GM23338 (cell line): Measurements from ENCODE around the gene HTR7. TPM values are rescaled to one million over a fixed set of nuclear protein-coding genes. Genes with fewer than 3 reads are reported as not detected.
A peak's percentile ranks its signal among the peaks of the same experiment; 100 is the strongest.

Experiments
- ATAC-seq: fragments of 200-7000 bp; cut with Tn5 transposase; 3 replicates; pipeline ENCODE4 v1.9.1; 2020
- DNase-seq: peaks from one replicate; pipeline ENCODE4 v3.0.0-alpha.2; 2015; ENCODE audit warnings: low spot score
- H2AFZ ChIP-seq: fragments of 200-600 bp; sonication (generic); 2 replicates; pipeline ENCODE4 v1.8.0; 2016; ENCODE audit warnings: antibody characterized with exemption, mild to moderate bottlenecking, moderate library complexity
- H3F3A ChIP-seq: fragments of 200-600 bp; sonication (generic); replicated peaks from 2 replicates; pipeline ENCODE4 v1.8.0; 2017; ENCODE audit warnings: antibody characterized with exemption, mixed run types, low read depth
- H3K27ac ChIP-seq: fragments of 200-600 bp; sonication (generic); 2 replicates; pipeline ENCODE4 v1.6.1; 2016; ENCODE audit warnings: low read depth
- H3K27me3 ChIP-seq: fragments of 200-600 bp; sonication (generic); 2 replicates; pipeline ENCODE4 v1.8.0; 2016; ENCODE audit warnings: mild to moderate bottlenecking, mixed run types, moderate library complexity; ENCODE audit not compliant: insufficient read depth
- H3K36me3 ChIP-seq: fragments of 200-600 bp; sonication (generic); 2 replicates; pipeline ENCODE4 v1.8.0; 2016; ENCODE audit warnings: mild to moderate bottlenecking; ENCODE audit not compliant: insufficient read depth
- H3K4me1 ChIP-seq: fragments of 200-600 bp; sonication (generic); 2 replicates; pipeline ENCODE4 v1.8.0; 2016; ENCODE audit warnings: mild to moderate bottlenecking, moderate library complexity; ENCODE audit not compliant: insufficient read depth
- H3K4me2 ChIP-seq: fragments of 200-600 bp; sonication (generic); 2 replicates; pipeline ENCODE4 v1.7.1; 2017; ENCODE audit warnings: mixed run types
- H3K4me3 ChIP-seq: fragments of 200-600 bp; sonication (generic); 2 replicates; pipeline ENCODE4 v1.6.1; 2016; ENCODE audit warnings: mixed run types
- H3K79me2 ChIP-seq: fragments of 200-600 bp; sonication (generic); replicated peaks from 2 replicates; pipeline ENCODE4 v1.8.0; 2017; ENCODE audit warnings: mild to moderate bottlenecking; ENCODE audit not compliant: insufficient read depth
- H3K9me2 ChIP-seq: fragments of 200-600 bp; sonication (generic); 2 replicates; pipeline ENCODE4 v1.8.0; 2017; ENCODE audit not compliant: insufficient read depth
- H4K20me1 ChIP-seq: fragments of 200-600 bp; sonication (generic); replicated peaks from 2 replicates; pipeline ENCODE4 v1.8.0; 2017; ENCODE audit warnings: mild to moderate bottlenecking; ENCODE audit not compliant: insufficient read depth
- H3K27ac Mint-ChIP-seq: 2 replicates; pipeline ENCODE4 v1.8.0; 2020; ENCODE audit warnings: inconsistent platforms, mild to moderate bottlenecking, moderate library complexity, mixed read lengths
- H3K27me3 Mint-ChIP-seq: 3 replicates; pipeline ENCODE4 v1.8.0; 2022; ENCODE audit warnings: low read depth, mild to moderate bottlenecking, moderate library complexity, mixed read lengths, inconsistent platforms; ENCODE audit not compliant: insufficient read depth, poor library complexity
- H3K36me3 Mint-ChIP-seq: 3 replicates; pipeline ENCODE4 v1.8.0; 2021; ENCODE audit warnings: low read depth, mild to moderate bottlenecking, inconsistent platforms, moderate library complexity, mixed read lengths
- H3K4me1 Mint-ChIP-seq: 3 replicates; pipeline ENCODE4 v1.8.0; 2020; ENCODE audit warnings: mild to moderate bottlenecking, inconsistent platforms, mixed read lengths
- H3K4me3 Mint-ChIP-seq: 3 replicates; pipeline ENCODE4 v1.8.0; 2021; ENCODE audit warnings: moderate library complexity, mild to moderate bottlenecking, inconsistent platforms, mixed read lengths
- H3K9me3 Mint-ChIP-seq: 3 replicates; pipeline ENCODE4 v1.8.0; 2020; ENCODE audit warnings: moderate library complexity, mild to moderate bottlenecking, inconsistent platforms, mixed read lengths
- polyA plus RNA-seq: library from polyadenylated mRNA; unstranded; fragments of >200 nt; fragmentation: Nextera tagmentation; extraction: Ambion mirVana; gene quantifications from 2 replicates; pipeline ENCODE4 v1.2.1, GENCODE V29; 2016
- total RNA-seq: library from RNA; depleted of rRNA; stranded (reverse); fragments of >200 nt; shearing (Covaris generic); gene quantifications from 2 replicates; pipeline ENCODE4 v1.2.3, GENCODE V29; 2014
- TF ChIP-seq, protein P1 (sequence below): fragments of 250-450 bp; sonication (Bioruptor Pico); IDR thresholded peaks from 2 replicates; pipeline ENCODE4 v1.5.0; 2020; ENCODE audit warnings: mild to moderate bottlenecking, moderate library complexity

HTR7 gene
- total and polyA plus RNA-seq, 2 experiments from 2014 or later: 7.0 to 42.2 TPM

- DNase-seq (no peak), ATAC-seq (no peak)
These were observed 41.4 kb downstream of the HTR7 start for GRCh38 chr10:90816466-90816865.

More at GRCh38 chr10:90816466-90816865, 41.4 kb downstream of the HTR7 start:
- H3K27ac ChIP-seq: peak overlapping the region; percentile 60; the same call in 1 of the 2 replicates
- Mint-ChIP-seq H3K9me3 (peaks cover 40% of the 10 kb centered on the region), H3K4me1 (peaks cover 51% of the 10 kb centered on the region), H3K27ac (peak overlapping the region; percentile 81; the same call in 1 of the 2 replicates), H3K27me3 (peaks cover 3% of the 10 kb centered on the region), H3K4me3 (no peak overlapping the region), H3K36me3 (peaks cover 66% of the 10 kb centered on the region)
- H3K9me2 ChIP-seq: peaks cover 7% of the 10 kb centered on the region; the same call in 1 of the 2 replicates
- H4K20me1 ChIP-seq: no peaks in the 10 kb centered on the region
- peaks cover 5% of the 10 kb centered on the region; the same call in 1 of the 2 replicates for H3K36me3 ChIP-seq
- H2AFZ ChIP-seq: no peak overlapping the region
- H3K4me2 ChIP-seq: peak overlapping the region; percentile 29; the same call in 1 of the 2 replicates
- H3K27me3 ChIP-seq: no peaks in the 10 kb centered on the region
- peaks cover 73% of the 10 kb centered on the region for H3K4me1 ChIP-seq
- no peak overlapping the region for H3K4me3 ChIP-seq
- peaks cover 7% of the 10 kb centered on the region for H3F3A ChIP-seq
- H3K79me2 ChIP-seq: peaks cover 81% of the 10 kb centered on the region
- TF ChIP-seq, protein P1, sequence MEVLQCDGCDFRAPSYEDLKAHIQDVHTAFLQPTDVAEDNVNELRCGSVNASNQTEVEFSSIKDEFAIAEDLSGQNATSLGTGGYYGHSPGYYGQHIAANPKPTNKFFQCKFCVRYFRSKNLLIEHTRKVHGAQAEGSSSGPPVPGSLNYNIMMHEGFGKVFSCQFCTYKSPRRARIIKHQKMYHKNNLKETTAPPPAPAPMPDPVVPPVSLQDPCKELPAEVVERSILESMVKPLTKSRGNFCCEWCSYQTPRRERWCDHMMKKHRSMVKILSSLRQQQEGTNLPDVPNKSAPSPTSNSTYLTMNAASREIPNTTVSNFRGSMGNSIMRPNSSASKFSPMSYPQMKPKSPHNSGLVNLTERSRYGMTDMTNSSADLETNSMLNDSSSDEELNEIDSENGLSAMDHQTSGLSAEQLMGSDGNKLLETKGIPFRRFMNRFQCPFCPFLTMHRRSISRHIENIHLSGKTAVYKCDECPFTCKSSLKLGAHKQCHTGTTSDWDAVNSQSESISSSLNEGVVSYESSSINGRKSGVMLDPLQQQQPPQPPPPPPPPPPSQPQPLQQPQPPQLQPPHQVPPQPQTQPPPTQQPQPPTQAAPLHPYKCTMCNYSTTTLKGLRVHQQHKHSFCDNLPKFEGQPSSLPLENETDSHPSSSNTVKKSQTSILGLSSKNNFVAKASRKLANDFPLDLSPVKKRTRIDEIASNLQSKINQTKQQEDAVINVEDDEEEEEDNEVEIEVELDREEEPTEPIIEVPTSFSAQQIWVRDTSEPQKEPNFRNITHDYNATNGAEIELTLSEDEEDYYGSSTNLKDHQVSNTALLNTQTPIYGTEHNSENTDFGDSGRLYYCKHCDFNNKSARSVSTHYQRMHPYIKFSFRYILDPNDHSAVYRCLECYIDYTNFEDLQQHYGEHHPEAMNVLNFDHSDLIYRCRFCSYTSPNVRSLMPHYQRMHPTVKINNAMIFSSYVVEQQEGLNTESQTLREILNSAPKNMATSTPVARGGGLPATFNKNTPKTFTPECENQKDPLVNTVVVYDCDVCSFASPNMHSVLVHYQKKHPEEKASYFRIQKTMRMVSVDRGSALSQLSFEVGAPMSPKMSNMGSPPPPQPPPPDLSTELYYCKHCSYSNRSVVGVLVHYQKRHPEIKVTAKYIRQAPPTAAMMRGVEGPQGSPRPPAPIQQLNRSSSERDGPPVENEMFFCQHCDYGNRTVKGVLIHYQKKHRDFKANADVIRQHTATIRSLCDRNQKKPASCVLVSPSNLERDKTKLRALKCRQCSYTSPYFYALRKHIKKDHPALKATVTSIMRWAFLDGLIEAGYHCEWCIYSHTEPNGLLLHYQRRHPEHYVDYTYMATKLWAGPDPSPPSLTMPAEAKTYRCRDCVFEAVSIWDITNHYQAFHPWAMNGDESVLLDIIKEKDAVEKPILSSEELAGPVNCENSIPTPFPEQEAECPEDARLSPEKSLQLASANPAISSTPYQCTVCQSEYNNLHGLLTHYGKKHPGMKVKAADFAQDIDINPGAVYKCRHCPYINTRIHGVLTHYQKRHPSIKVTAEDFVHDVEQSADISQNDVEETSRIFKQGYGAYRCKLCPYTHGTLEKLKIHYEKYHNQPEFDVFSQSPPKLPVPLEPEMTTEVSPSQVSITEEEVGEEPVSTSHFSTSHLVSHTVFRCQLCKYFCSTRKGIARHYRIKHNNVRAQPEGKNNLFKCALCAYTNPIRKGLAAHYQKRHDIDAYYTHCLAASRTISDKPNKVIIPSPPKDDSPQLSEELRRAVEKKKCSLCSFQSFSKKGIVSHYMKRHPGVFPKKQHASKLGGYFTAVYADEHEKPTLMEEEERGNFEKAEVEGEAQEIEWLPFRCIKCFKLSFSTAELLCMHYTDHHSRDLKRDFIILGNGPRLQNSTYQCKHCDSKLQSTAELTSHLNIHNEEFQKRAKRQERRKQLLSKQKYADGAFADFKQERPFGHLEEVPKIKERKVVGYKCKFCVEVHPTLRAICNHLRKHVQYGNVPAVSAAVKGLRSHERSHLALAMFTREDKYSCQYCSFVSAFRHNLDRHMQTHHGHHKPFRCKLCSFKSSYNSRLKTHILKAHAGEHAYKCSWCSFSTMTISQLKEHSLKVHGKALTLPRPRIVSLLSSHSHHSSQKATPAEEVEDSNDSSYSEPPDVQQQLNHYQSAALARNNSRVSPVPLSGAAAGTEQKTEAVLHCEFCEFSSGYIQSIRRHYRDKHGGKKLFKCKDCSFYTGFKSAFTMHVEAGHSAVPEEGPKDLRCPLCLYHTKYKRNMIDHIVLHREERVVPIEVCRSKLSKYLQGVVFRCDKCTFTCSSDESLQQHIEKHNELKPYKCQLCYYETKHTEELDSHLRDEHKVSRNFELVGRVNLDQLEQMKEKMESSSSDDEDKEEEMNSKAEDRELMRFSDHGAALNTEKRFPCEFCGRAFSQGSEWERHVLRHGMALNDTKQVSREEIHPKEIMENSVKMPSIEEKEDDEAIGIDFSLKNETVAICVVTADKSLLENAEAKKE (CRISPR knock-in tag): no peak
